Liver (tissue), 3 donors: Measurements from ENCODE around the gene WAPL.

Source experiments
- FOXA2 ChIP-seq: IDR thresholded peaks from 2 replicates; pipeline ENCODE4 v1.6.1; 2016; ENCODE audit warnings: antibody characterized with exemption
- GABPA ChIP-seq, 2 donors: IDR thresholded peaks in 1 of 2; conservative IDR thresholded peaks in 1 of 2; 2 replicates each; pipeline ENCODE4 v1.6.1; 2016; ENCODE audit warnings: antibody characterized with exemption in 2 of 2, mild to moderate bottlenecking in 1 of 2, moderate library complexity in 1 of 2
- JUND ChIP-seq, 2 donors: IDR thresholded peaks; 2 replicates each; pipeline ENCODE4 v1.6.1; 2016; ENCODE audit warnings: antibody characterized with exemption in 2 of 2
- RAD21 ChIP-seq, 2 donors: IDR thresholded peaks; 2 replicates each; pipeline ENCODE4 v1.6.1; 2016; ENCODE audit warnings: antibody characterized with exemption in 2 of 2, mild to moderate bottlenecking in 2 of 2
- SP1 ChIP-seq: IDR thresholded peaks from 2 replicates; pipeline ENCODE4 v1.6.1; 2018; ENCODE audit warnings: antibody characterized with exemption, mild to moderate bottlenecking
- TAF1 ChIP-seq: conservative IDR thresholded peaks from 2 replicates; pipeline ENCODE4 v1.6.1; 2016; ENCODE audit warnings: antibody characterized with exemption, mild to moderate bottlenecking
- YY1 ChIP-seq: IDR thresholded peaks from 2 replicates; pipeline ENCODE4 v1.6.1; 2016; ENCODE audit warnings: antibody characterized with exemption, mild to moderate bottlenecking
- TF ChIP-seq, protein P1 (sequence below): fragments of 150-350 bp; IDR thresholded peaks from 2 replicates; pipeline ENCODE4 v1.5.1; 2017; ENCODE audit warnings: improper control_type of control experiment, low read depth, low read length; ENCODE audit not compliant: missing input control
- donor health status: healthy.
- donor health status: healthy.

DNA sequence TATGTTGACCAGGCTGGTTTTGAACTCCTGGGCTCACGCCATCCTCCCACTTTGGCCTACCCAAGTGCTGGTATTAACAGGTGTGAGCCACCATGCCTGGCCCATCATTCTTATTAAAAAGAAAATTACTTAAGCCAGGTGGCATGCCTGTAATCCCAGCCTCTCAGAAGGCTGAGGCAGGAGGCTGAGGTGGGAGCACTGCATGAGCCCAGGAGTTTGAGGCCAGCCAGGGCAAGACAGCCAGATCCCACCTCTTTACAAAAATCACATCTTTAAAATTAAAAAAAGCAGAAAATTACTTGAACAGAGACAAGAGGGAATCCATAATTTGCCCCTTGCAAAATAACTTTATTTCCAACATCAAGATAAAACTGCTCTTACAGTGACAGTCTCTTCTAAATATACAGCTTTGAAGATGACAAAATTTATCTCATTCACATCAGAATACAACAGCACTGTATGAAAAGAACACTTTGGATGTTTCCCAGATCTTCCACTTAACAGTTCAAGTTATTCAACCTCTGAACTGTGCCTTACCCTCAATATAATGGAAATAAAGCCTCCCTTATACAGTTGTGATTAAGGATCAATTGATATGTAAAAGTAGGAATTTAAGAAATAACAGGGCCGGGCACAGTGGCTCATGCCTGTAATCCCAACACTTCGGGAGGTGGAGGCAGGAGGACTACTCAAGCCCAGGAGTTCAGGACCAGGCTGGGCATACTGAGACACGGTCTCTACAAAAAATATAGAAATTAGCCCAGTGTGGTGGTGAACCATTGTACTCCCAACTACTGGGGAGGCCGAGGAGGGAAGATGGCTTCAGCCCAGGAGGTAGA, 10.3 kb downstream of the WAPL start:
- no peak for TF ChIP-seq RAD21 (IDR thresholded peaks at IDR 0.05)
- TF ChIP-seq, protein P1, sequence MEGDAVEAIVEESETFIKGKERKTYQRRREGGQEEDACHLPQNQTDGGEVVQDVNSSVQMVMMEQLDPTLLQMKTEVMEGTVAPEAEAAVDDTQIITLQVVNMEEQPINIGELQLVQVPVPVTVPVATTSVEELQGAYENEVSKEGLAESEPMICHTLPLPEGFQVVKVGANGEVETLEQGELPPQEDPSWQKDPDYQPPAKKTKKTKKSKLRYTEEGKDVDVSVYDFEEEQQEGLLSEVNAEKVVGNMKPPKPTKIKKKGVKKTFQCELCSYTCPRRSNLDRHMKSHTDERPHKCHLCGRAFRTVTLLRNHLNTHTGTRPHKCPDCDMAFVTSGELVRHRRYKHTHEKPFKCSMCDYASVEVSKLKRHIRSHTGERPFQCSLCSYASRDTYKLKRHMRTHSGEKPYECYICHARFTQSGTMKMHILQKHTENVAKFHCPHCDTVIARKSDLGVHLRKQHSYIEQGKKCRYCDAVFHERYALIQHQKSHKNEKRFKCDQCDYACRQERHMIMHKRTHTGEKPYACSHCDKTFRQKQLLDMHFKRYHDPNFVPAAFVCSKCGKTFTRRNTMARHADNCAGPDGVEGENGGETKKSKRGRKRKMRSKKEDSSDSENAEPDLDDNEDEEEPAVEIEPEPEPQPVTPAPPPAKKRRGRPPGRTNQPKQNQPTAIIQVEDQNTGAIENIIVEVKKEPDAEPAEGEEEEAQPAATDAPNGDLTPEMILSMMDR, result no peak
- TF ChIP-seq TAF1, result no peak
- no peak for TF ChIP-seq FOXA2
- no peak for TF ChIP-seq YY1
- no peak for TF ChIP-seq JUND (IDR thresholded peaks at IDR 0.05)
- no peak for TF ChIP-seq GABPA (IDR thresholded peaks at IDR 0.05 in 1 of 2, conservative IDR thresholded peaks at IDR 0.05 in 1 of 2)
- no peak for TF ChIP-seq SP1
